NCI-H187 (cell line): ENCODE results near the gene EPPIN.
"Not testable (repeated sequence)": the region's sequence is repeated elsewhere in the genome, so short reads cannot be mapped to it uniquely, and the experiment has no call there.

Experiments used
- DNase-seq, 2 experiments: peaks; one replicate each; lab custom pipeline; 2025; lab: John Stamatoyannopoulos, UW

The EPPIN gene

DNA sequence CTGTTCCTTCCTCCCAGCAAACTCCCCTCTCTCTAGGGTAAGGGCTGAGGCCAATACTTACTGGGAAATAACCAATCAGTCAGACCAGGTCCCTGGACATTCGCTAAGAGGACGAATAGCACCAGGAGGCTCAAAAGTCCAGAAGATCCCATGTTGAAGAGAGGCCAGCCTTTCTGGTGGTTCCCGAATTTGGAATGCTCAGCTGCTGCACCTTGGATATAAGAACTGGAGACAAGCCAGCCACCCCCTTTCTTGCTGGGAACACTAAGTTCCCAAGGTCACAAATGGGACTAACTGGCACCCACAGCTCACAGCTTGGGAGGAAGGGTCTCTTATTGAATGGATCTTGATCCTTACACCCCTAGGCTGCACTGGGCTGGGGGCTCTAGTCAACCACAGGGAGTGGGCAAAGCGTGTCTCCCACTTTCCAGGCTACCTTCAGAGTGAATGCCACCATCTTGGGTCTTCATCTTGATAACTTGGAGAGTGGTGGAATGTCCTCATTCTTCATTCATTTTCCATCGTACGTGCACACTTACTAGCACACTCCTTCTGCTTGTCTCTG lies at the start of gene EPPIN:
TSS of gene EPPIN (minus strand) at position 196 of the 565 bp plus-strand sequence. CDS start at position 152, 44 bp downstream.
- no peak for DNase-seq

- no peak for DNase-seq
These were observed 48.0 kb upstream of the EPPIN start for GRCh38 chr20:45595235-45595634.

DNA sequence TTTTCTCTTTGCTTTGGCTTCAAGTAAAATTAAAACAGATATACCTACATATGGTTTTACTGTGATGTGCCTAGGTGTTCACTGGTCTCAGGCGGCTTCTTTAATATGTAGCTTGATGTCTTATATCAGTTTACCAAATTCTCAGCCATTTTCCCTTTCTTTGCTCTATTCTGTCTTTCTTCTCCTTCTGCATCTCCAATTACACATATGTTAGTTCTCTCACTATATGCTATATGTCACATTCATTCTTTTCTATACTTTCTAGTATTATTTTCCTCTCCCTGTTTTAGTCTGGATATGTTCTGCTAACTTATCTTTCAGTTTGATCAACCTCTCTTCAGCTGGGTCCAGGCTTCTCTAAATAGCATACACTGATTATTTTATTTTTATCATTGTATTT lies 46.3 kb upstream of the EPPIN start:
- no peak for DNase-seq

DNA sequence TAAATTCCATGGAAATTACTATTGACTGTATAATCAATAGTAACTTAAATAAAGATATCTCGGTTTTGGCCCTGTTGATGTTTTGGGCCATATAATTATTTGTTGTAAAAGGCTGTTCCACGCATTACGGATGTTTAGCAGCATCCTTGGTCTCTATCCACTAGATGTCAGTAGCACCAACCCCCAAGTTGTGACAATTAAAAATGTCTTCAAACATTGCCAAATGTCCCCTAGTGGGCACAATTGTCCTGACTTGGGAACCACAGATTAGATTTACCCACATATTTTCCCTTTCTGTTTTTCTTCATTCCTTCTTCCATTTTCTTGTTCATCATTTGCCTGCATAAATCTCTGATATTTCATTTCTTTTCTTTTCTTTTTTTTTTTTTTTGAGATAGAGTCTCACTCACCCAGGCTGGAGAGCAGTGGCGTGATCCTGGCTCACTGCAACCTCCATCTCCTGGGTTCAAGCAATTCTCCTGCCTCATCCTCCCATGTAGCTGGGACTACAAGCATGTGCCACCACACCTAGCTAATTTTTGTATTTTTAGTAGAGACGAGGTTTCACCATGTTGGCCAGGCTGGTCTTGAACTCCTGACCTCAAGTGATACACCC lies 45.5 kb upstream of the EPPIN start:
- DNase-seq: no peak

- no peak for DNase-seq
These were observed 42.5 kb upstream of the EPPIN start for GRCh38 chr20:45589725-45590124.

- no peak for DNase-seq
These were observed 41.6 kb upstream of the EPPIN start for GRCh38 chr20:45588800-45589199.

DNA sequence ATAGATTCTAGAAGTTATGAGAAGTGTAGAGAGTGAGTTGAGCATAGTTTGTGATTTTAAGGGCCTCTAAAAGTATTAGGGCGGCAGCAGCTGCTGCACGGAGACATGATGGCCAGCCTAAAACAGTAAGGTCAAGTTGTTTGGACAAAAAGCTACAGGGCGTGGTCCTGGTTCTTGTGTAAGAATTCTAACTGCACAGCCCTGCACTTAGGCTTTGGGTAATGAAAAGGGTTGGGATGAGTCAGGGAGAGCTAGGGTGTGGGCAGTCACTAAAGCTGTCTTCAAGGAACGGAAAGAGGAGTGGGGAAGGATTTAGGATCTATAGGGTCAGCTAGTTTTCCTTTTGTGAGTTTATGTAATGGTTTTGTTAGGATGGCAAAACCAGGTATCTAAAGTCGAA lies 38.8 kb upstream of the EPPIN start:
- not testable (repeated sequence) for DNase-seq

GRCh38 chr20:45584294-45584693 lies 37.1 kb upstream of the EPPIN start:
- DNase-seq: not testable (repeated sequence)

DNA sequence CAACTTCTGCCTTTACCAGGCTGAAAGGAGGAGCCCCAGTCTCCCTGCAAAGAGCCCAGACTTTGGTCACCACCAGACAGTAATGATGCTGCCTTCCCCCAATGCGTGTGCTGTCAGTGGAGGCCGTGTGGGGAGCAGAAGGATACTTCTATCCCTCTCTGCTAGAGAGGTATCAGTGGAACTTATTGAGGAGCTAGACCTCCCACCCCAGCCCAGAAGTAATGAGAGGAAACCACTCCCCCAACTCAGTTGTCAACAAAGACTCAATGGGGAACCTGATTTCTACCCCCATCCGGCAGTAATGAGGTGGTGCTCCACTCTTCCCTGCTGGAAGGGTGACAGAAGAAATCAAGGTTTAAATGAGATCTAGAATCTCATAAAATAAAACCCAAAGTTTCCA lies 36.3 kb upstream of the EPPIN start:
- no peak for DNase-seq

- DNase-seq: no peak
These were observed 34.5 kb upstream of the EPPIN start for GRCh38 chr20:45581702-45582101.

- DNase-seq: no peak
These were observed 32.0 kb upstream of the EPPIN start, which contains the start of gene WFDC8 for GRCh38 chr20:45579184-45579583. TSS of gene WFDC8 (minus strand) at chr20:45579284. CDS start at chr20:45579247, 37 bp downstream.

DNA sequence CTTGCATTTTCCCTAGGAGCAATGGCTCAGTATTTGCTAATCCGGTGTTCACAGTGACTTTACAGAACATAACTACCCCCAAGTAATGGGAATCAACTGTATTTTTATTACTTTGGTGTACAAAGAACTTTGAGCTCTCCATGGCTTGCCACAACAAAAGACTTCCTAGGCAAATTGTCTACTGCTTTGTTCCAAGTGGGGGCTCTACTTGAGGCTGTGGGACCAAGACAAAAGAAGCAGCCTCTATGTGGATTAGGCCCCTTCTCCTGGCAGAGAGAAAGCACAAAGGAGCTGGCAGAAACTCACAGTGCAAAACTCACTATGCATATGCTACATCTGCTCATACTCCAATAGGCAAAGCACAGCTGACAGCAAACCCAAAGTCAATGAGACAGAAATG lies 31.0 kb upstream of the EPPIN start:
- no peak for DNase-seq

DNA sequence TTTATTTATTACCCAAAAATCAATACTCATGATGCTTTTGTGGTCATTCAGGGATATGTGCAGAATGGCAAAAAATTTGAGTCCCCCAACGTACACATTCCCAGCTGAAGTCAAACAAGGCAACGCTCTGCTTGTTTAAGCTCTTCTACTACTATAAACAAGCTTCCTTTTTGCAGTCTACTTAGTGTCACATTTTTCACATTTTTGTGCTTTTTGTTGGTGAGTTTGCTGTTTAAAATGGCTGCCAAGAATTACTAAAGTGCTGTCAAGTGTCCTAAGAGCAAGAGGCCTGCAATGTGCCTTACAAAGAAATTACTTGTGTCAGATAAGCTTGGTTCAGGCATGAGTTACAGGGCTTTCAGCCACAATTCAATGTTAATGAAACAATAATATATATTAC lies 29.8 kb upstream of the EPPIN start:
- no peak for DNase-seq

DNA sequence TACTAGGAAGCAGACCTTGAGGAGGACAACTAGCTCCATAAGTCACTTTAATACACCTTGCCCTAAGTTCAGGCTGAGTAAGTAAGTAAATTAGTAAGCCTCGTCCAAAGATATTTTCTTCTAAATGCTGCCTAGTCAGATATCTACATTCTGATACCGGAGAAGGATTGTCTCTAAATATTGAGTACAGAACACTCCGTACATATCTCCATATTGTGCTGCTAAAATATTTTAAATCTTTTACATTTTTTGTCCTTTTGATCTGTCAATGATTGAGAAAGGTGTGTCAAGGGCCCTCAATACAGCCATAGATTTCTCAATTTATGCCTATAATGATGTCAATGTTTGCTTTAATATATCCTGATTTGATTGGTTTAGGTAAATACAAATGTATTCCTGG lies 28.7 kb upstream of the EPPIN start:
- DNase-seq: no peak

DNA sequence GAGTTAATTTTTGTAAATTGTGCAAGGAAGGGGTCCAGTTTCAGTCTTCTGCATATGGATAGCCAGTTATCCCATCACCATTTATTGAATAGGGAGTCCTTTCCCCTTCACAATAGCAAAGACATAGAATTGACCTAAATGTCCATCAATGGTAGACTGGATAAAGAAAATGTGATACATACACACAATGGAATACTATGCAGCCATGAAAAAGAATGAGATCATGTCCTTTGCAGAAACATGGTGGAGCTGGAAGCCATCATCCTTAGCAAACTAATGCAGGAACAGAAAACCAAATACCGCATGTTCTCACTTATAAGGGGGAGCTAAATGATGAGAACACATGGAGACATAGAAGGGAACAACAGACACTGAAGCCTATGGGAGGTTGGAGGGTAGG lies 22.4 kb upstream of the EPPIN start:
- DNase-seq: not testable (repeated sequence)

- no peak for DNase-seq
These were observed 17.6 kb upstream of the EPPIN start for GRCh38 chr20:45564760-45565276.

GRCh38 chr20:45555198-45555597 lies 8.0 kb upstream of the EPPIN start:
- DNase-seq: no peak

DNA sequence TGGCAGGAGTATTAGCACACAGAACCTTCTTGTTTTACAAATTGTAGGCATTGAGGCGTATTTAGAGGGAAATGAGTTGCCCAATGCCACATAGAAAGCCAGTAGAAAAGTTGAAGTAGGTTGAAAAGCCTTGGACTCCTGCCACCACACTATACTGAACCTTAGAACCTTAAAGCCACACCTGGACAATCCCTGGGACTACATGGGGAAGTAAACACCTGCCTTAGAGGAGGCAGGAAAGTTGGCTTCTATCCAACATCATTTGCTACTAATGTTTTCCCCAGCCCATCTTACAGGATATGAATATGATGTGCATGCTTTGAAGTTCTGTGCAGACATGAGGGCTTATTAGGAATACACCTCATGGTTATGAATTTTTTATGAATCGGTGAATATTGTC lies 5.3 kb upstream of the EPPIN start:
- no peak for DNase-seq

- DNase-seq: no peak
These were observed 3.6 kb upstream of the EPPIN start for GRCh38 chr20:45550765-45551164.

- DNase-seq: no peak
These were observed 1.2 kb upstream of the EPPIN start for GRCh38 chr20:45548410-45548809.

GRCh38 chr20:45545754-45546453 lies 1.3 kb downstream of the EPPIN start:
- no peak for DNase-seq

- DNase-seq: no peak
These were observed 1.9 kb downstream of the EPPIN start for GRCh38 chr20:45545351-45545750.

DNA sequence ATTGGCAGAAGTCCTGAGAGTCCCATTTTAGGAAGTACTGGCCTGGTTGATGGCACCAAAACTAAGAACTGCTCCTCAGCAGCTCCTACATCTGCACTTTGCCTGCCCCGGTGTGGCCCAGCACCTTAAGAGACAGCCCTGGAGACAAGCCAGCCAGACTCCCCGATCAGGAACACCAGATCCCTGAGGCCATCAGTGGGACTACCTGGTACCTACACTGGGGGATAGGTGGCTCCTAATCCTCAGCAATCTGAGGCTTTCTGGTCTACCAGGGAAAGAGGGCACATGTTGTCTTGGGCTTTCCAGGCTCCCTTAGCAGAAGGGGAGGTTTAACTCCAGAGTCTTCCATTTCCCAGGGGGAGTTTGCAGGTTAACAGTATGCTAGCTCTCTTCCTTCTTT lies 7.8 kb downstream of the EPPIN start, which contains the start of gene WFDC6:
TSS of gene WFDC6 (minus strand) at position 101 of the 400 bp plus-strand sequence. CDS start at position 26, 75 bp downstream.
- no peak for DNase-seq
